Right atrium auricular region (tissue), 2 donors: ENCODE measurements around the gene CDC14A. TPM values are rescaled to one million over a fixed set of nuclear protein-coding genes. Genes with fewer than 3 reads are reported as not detected.

Experiments
- DNase-seq: peaks from one replicate; pipeline ENCODE4 v3.0.0-alpha.2; 2019; ENCODE audit warnings: low spot score
- H3K27ac ChIP-seq, 2 donors: fragments of 200-600 bp; sonication (generic); 1 replicate in 1 of 2; 2 replicates in 1 of 2; pipeline ENCODE4 v1.5.1; 2016 to 2019
- H3K27me3 ChIP-seq, 2 donors: fragments of 200-600 bp; sonication (generic); one replicate each; pipeline versions ENCODE4 v1.5.1 to v1.6.0; 2017 to 2019
- H3K36me3 ChIP-seq: fragments of 200-600 bp; sonication (generic); one replicate; pipeline ENCODE4 v1.5.1; 2016
- H3K4me1 ChIP-seq, 2 donors: fragments of 200-600 bp; sonication (generic); one replicate each; pipeline versions ENCODE4 v1.5.1 to v1.6.0; 2017 to 2019
- H3K4me3 ChIP-seq, 2 donors: fragments of 200-600 bp; sonication (generic); 1 replicate in 1 of 2; 2 replicates in 1 of 2; pipeline ENCODE4 v1.5.1; 2017 to 2019; ENCODE audit warnings: mild to moderate bottlenecking in 1 of 2, moderate library complexity in 1 of 2
- H3K9me3 ChIP-seq, 2 donors: fragments of 200-600 bp; sonication (generic); one replicate each; pipeline ENCODE4 v1.5.1; 2019
- CTCF ChIP-seq, 2 donors: fragments of 200-600 bp; sonication (generic); IDR thresholded peaks; one replicate each; pipeline ENCODE4 v1.5.1; 2019; ENCODE audit warnings: antibody characterized with exemption in 2 of 2
- total RNA-seq, 2 donors: library from RNA; depleted of rRNA; stranded (reverse); fragments of >200 nt; gene quantifications; one replicate each; pipeline ENCODE4 v1.1.0, GENCODE V29; 2016

CDC14A gene
- total RNA-seq, 2 donors from 2014 or later: 5.3 to 5.5 TPM

- DNase-seq: no peak
- no peak for TF ChIP-seq CTCF (IDR thresholded peaks at IDR 0.05)
- H3K36me3 ChIP-seq: no peaks in the 10 kb centered on the region
- no peaks in the 10 kb centered on the region for H3K27me3 ChIP-seq
- H3K4me1 ChIP-seq: no peaks in the 10 kb centered on the region
- no peaks in the 10 kb centered on the region for H3K9me3 ChIP-seq
- no peak overlapping the region for H3K27ac ChIP-seq
- no peak overlapping the region for H3K4me3 ChIP-seq
Observed at GRCh38 chr1:100517515-100517914, 165.2 kb downstream of the CDC14A start.

- no peak overlapping the region for H3K4me3 ChIP-seq
- no peaks in the 10 kb centered on the region for H3K27me3 ChIP-seq
- no peaks in the 10 kb centered on the region for H3K36me3 ChIP-seq
- no peak for DNase-seq
- no peak for TF ChIP-seq CTCF (IDR thresholded peaks at IDR 0.05)
- no peaks in the 10 kb centered on the region for H3K4me1 ChIP-seq
- H3K9me3 ChIP-seq: no peaks in the 10 kb centered on the region
- H3K27ac ChIP-seq: no peak overlapping the region
Observed at GRCh38 chr1:100518023-100518422, 165.7 kb downstream of the CDC14A start.

GRCh38 chr1:100523038-100523652, 170.8 kb downstream of the CDC14A start:
- Histone ChIP-seq H3K4me3 (no peak overlapping the region), H3K9me3 (no peaks in the 10 kb centered on the region), H3K4me1 (no peaks in the 10 kb centered on the region), H3K27me3 (no peaks in the 10 kb centered on the region), H3K27ac (no peak overlapping the region), H3K36me3 (no peaks in the 10 kb centered on the region)
- no peak for DNase-seq
- no peak for TF ChIP-seq CTCF (IDR thresholded peaks at IDR 0.05)

GRCh38 chr1:100524355-100524754, 172.0 kb downstream of the CDC14A start:
- no peak for TF ChIP-seq CTCF (IDR thresholded peaks at IDR 0.05)
- H3K36me3 ChIP-seq: no peaks in the 10 kb centered on the region
- no peak for DNase-seq
- H3K27me3 ChIP-seq: no peaks in the 10 kb centered on the region
- H3K4me1 ChIP-seq: peaks cover 0 to 6% of the 10 kb centered on the region in 2 donors
- no peaks in the 10 kb centered on the region for H3K9me3 ChIP-seq
- no peak overlapping the region for H3K4me3 ChIP-seq
- H3K27ac ChIP-seq: no peak overlapping the region

GRCh38 chr1:100526894-100527293, 174.6 kb downstream of the CDC14A start:
- DNase-seq: no peak
- no peak for TF ChIP-seq CTCF (IDR thresholded peaks at IDR 0.05)
- no peaks in the 10 kb centered on the region for H3K36me3 ChIP-seq
- no peak overlapping the region for H3K4me3 ChIP-seq
- H3K4me1 ChIP-seq: peaks cover 0 to 18% of the 10 kb centered on the region in 2 donors
- no peak overlapping the region for H3K27ac ChIP-seq
- H3K9me3 ChIP-seq: no peaks in the 10 kb centered on the region
- H3K27me3 ChIP-seq: no peaks in the 10 kb centered on the region

- H3K9me3 ChIP-seq: no peaks in the 10 kb centered on the region
- H3K27me3 ChIP-seq: no peaks in the 10 kb centered on the region
- DNase-seq: no peak
- peak overlapping the region; percentile 1 to 41 for H3K27ac ChIP-seq
- no peak overlapping the region for H3K4me3 ChIP-seq
- no peaks in the 10 kb centered on the region for H3K36me3 ChIP-seq
- H3K4me1 ChIP-seq: peaks cover 0 to 18% of the 10 kb centered on the region in 2 donors
- no peak for TF ChIP-seq CTCF (IDR thresholded peaks at IDR 0.05)
Observed at GRCh38 chr1:100528871-100529270, 176.6 kb downstream of the CDC14A start.
